SJSA1 (cell line): Measurements from ENCODE around the gene CHPF. TPM values are rescaled to one million over a fixed set of nuclear protein-coding genes. Genes with fewer than 3 reads are reported as not detected.
A peak's percentile ranks its signal among the peaks of the same experiment; 100 is the strongest.

Experiments
- DNase-seq, 2 experiments: peaks; one replicate each; pipeline ENCODE4 v3.0.0-alpha.2; 2015 to 2020; ENCODE audit warnings: low spot score in 2 of 2, low read depth in 1 of 2
- H3K27ac ChIP-seq: fragments of 250-450 bp; sonication (Bioruptor Pico); 2 replicates; pipeline ENCODE4 v1.5.1; 2020; ENCODE audit warnings: mild to moderate bottlenecking, moderate library complexity
- H3K27me3 ChIP-seq: fragments of 250-450 bp; sonication (Bioruptor Pico); replicated peaks from 2 replicates; pipeline ENCODE4 v1.5.1; 2020; ENCODE audit warnings: mild to moderate bottlenecking, moderate library complexity
- H3K36me3 ChIP-seq: fragments of 250-450 bp; sonication (Bioruptor Pico); 2 replicates; pipeline ENCODE4 v1.5.1; 2020; ENCODE audit warnings: mild to moderate bottlenecking
- H3K4me1 ChIP-seq: fragments of 250-450 bp; sonication (Bioruptor Pico); replicated peaks from 2 replicates; pipeline ENCODE4 v1.6.1; 2021; ENCODE audit warnings: mild to moderate bottlenecking
- H3K4me3 ChIP-seq: fragments of 250-450 bp; sonication (Bioruptor Pico); 2 replicates; pipeline ENCODE4 v1.5.1; 2020; ENCODE audit warnings: mild to moderate bottlenecking
- H3K9me3 ChIP-seq: fragments of 250-450 bp; sonication (Bioruptor Pico); replicated peaks from 2 replicates; pipeline ENCODE4 v1.5.1; 2020; ENCODE audit warnings: mild to moderate bottlenecking
- total RNA-seq: library from RNA; depleted of rRNA; stranded (reverse); fragments of >200 nt; shearing (Covaris generic); gene quantifications from 2 replicates; pipeline ENCODE4 v1.2.3, GENCODE V29; 2014

Gene CHPF
- total RNA-seq, 1 experiment from 2014 or later = 113 TPM

GRCh38 chr2:219561179-219562048 is 17.8 kb upstream of the CHPF start:
- DNase-seq = no peak
- Histone ChIP-seq H3K27me3 (no peaks in the 10 kb centered on the region), H3K27ac (no peak overlapping the region), H3K36me3 (peaks cover 4% of the 10 kb centered on the region; the same call in 1 of the 2 replicates), H3K4me3 (no peak overlapping the region), H3K4me1 (no peaks in the 10 kb centered on the region), H3K9me3 (no peaks in the 10 kb centered on the region)

- no peaks in the 10 kb centered on the region for H3K4me1 ChIP-seq
- no peak overlapping the region for H3K4me3 ChIP-seq
- H3K27ac ChIP-seq = no peak overlapping the region
- H3K27me3 ChIP-seq = no peaks in the 10 kb centered on the region
- DNase-seq = no peak
- peaks cover under 1% of the 10 kb centered on the region; the same call in 1 of the 2 replicates for H3K36me3 ChIP-seq
- H3K9me3 ChIP-seq = no peaks in the 10 kb centered on the region
Observed at GRCh38 chr2:219560893-219561178, 17.2 kb upstream of the CHPF start.

GRCh38 chr2:219560037-219560892 is 16.7 kb upstream of the CHPF start:
- no peaks in the 10 kb centered on the region for H3K9me3 ChIP-seq
- H3K4me1 ChIP-seq = no peaks in the 10 kb centered on the region
- no peaks in the 10 kb centered on the region for H3K27me3 ChIP-seq
- no peaks in the 10 kb centered on the region; the same call in 1 of the 2 replicates for H3K36me3 ChIP-seq
- H3K27ac ChIP-seq = no peak overlapping the region
- no peak overlapping the region for H3K4me3 ChIP-seq
- DNase-seq = no peak

GRCh38 chr2:219559156-219559915 is 15.7 kb upstream of the CHPF start:
- Histone ChIP-seq H3K4me3 (no peak overlapping the region), H3K27me3 (no peaks in the 10 kb centered on the region), H3K4me1 (no peaks in the 10 kb centered on the region), H3K27ac (no peak overlapping the region), H3K9me3 (no peaks in the 10 kb centered on the region), H3K36me3 (no peaks in the 10 kb centered on the region; the same call in 1 of the 2 replicates)
- no peak for DNase-seq

GRCh38 chr2:219557791-219558785 is 14.5 kb upstream of the CHPF start:
- H3K27ac ChIP-seq = no peak overlapping the region
- H3K4me1 ChIP-seq = peaks cover under 1% of the 10 kb centered on the region
- no peaks in the 10 kb centered on the region for H3K9me3 ChIP-seq
- no peaks in the 10 kb centered on the region for H3K27me3 ChIP-seq
- no peaks in the 10 kb centered on the region for H3K36me3 ChIP-seq
- no peak for DNase-seq
- no peak overlapping the region for H3K4me3 ChIP-seq

- no peak overlapping the region for H3K4me3 ChIP-seq
- DNase-seq = no peak
- H3K4me1 ChIP-seq = peaks cover 7% of the 10 kb centered on the region
- H3K27me3 ChIP-seq = no peaks in the 10 kb centered on the region
- no peaks in the 10 kb centered on the region for H3K9me3 ChIP-seq
- H3K27ac ChIP-seq = no peak overlapping the region
- no peaks in the 10 kb centered on the region for H3K36me3 ChIP-seq
Observed at GRCh38 chr2:219557320-219557719, 13.7 kb upstream of the CHPF start.

GRCh38 chr2:219556413-219556812 is 12.8 kb upstream of the CHPF start:
- Histone ChIP-seq H3K4me3 (no peak overlapping the region), H3K36me3 (no peaks in the 10 kb centered on the region), H3K9me3 (no peaks in the 10 kb centered on the region), H3K4me1 (peaks cover 14% of the 10 kb centered on the region), H3K27me3 (no peaks in the 10 kb centered on the region), H3K27ac (no peak overlapping the region)
- no peak for DNase-seq

GRCh38 chr2:219555956-219556355 is 12.3 kb upstream of the CHPF start:
- DNase-seq = no peak
- Histone ChIP-seq H3K36me3 (no peaks in the 10 kb centered on the region), H3K4me1 (peaks cover 17% of the 10 kb centered on the region), H3K9me3 (no peaks in the 10 kb centered on the region), H3K27me3 (no peaks in the 10 kb centered on the region), H3K4me3 (no peak overlapping the region), H3K27ac (no peak overlapping the region)

- no peak for DNase-seq
Observed at GRCh38 chr2:219554350-219554749, 10.7 kb upstream of the CHPF start.

GRCh38 chr2:219553463-219553963 is 9.9 kb upstream of the CHPF start:
- no peaks in the 10 kb centered on the region for H3K9me3 ChIP-seq
- no peak overlapping the region for H3K27ac ChIP-seq
- H3K27me3 ChIP-seq = no peaks in the 10 kb centered on the region
- H3K4me3 ChIP-seq = no peak overlapping the region
- peaks cover 17% of the 10 kb centered on the region for H3K4me1 ChIP-seq
- DNase-seq = no peak
- no peaks in the 10 kb centered on the region for H3K36me3 ChIP-seq

More at GRCh38 chr2:219554350-219554749, 10.7 kb upstream of the CHPF start:
- H3K27ac ChIP-seq = no peak overlapping the region
- no peaks in the 10 kb centered on the region for H3K36me3 ChIP-seq
- H3K27me3 ChIP-seq = no peaks in the 10 kb centered on the region
- H3K9me3 ChIP-seq = no peaks in the 10 kb centered on the region
- H3K4me1 ChIP-seq = peaks cover 17% of the 10 kb centered on the region
- H3K4me3 ChIP-seq = no peak overlapping the region

GRCh38 chr2:219553168-219553417 is 9.5 kb upstream of the CHPF start:
- Histone ChIP-seq H3K9me3 (no peaks in the 10 kb centered on the region), H3K27ac (no peak overlapping the region), H3K4me1 (peaks cover 17% of the 10 kb centered on the region), H3K4me3 (peak overlapping the region; percentile 52), H3K36me3 (no peaks in the 10 kb centered on the region), H3K27me3 (no peaks in the 10 kb centered on the region)
- no peak for DNase-seq

GRCh38 chr2:219552382-219553167 is 9.0 kb upstream of the CHPF start:
- Histone ChIP-seq H3K4me3 (peak overlapping the region; percentile 52), H3K4me1 (peaks cover 17% of the 10 kb centered on the region), H3K27me3 (no peaks in the 10 kb centered on the region), H3K9me3 (no peaks in the 10 kb centered on the region), H3K36me3 (no peaks in the 10 kb centered on the region), H3K27ac (no peak overlapping the region)
- peak; percentile 90 to 97 for DNase-seq
